Left lung (tissue), 10 donors: ENCODE measurements around the gene ENKD1. TPM values are rescaled to one million over a fixed set of nuclear protein-coding genes. Genes with fewer than 3 reads are reported as not detected.

Experiments used
- ATAC-seq: fragments of 200-7000 bp; cut with Tn5 transposase; one replicate; pipeline ENCODE4 v1.9.1; 2020; ENCODE audit warnings: moderate library complexity
- DNase-seq, 4 donors: peaks; one replicate each; pipeline ENCODE4 v3.0.0-alpha.2; 2013 to 2020
- H3K27ac ChIP-seq, 2 donors: fragments of 200-600 bp; sonication (generic) in 1 of 2; one replicate each; pipeline versions ENCODE4 v1.5.0 to v1.8.0; 2020 to 2021
- H3K27me3 ChIP-seq, 2 donors: fragments of 200-600 bp; sonication (generic) in 1 of 2; one replicate each; pipeline versions ENCODE4 v1.5.0 to v1.8.0; 2020 to 2021
- H3K36me3 ChIP-seq, 2 donors: fragments of 200-600 bp; sonication (generic) in 1 of 2; one replicate each; pipeline versions ENCODE4 v1.5.0 to v1.8.0; 2020 to 2021
- H3K4me1 ChIP-seq, 2 donors: fragments of 200-600 bp; one replicate each; pipeline ENCODE4 v1.8.0; 2021
- H3K4me3 ChIP-seq, 2 donors: fragments of 200-600 bp; sonication (generic) in 1 of 2; one replicate each; pipeline versions ENCODE4 v1.5.0 to v1.8.0; 2020 to 2021; ENCODE audit warnings: mild to moderate bottlenecking in 1 of 2
- H3K9me3 ChIP-seq, 2 donors: fragments of 200-600 bp; sonication (generic) in 1 of 2; one replicate each; pipeline versions ENCODE4 v1.5.0 to v1.8.0; 2020 to 2021
- CTCF ChIP-seq, 2 donors: fragments of 200-600 bp; sonication (generic) in 1 of 2; IDR thresholded peaks; one replicate each; pipeline versions ENCODE4 v1.5.0 to v1.8.0; 2021; ENCODE audit warnings: antibody characterized with exemption in 2 of 2
- intact Hi-C, 2 donors: fragments of 100-400 bp; cut with DNase I; formaldehyde crosslinking; loops; one replicate each; pipeline versions ENCODE4 v1.11.2 to v1.14.2; 2022
- polyA plus RNA-seq, 6 donors: library from polyadenylated mRNA; unstranded; fragments of 120-200 nt; gene quantifications; one replicate each; pipeline ENCODE4 v1.2.1, GENCODE V29; 2013; ENCODE audit not compliant: insufficient read length in 6 of 6
- total RNA-seq, 2 donors: library from RNA; stranded (reverse); fragmentation: NEBNext Ultra II Directional; extraction: Animal tissue kit (Norgen Biotek cat#: 25700); gene quantifications; one replicate each; pipeline ENCODE4 v1.2.1, GENCODE V29; 2021
- donor health status: DM: no; HTN: yes; CAD: no.
- donor health status: DM: no; HTN: no; CAD: no.

Gene ENKD1
- total and polyA plus RNA-seq, 8 donors = 11.2 to 26.0 (median 22.0) TPM

GRCh38 chr16:67648764-67649407 is 17.7 kb downstream of the ENKD1 start:
- intact Hi-C loops = loop anchor here in 1 of 2 donors (10.0 kb wide), 1 partner anchor 104 kb away; no protein-coding TSS in a partner anchor

DNA sequence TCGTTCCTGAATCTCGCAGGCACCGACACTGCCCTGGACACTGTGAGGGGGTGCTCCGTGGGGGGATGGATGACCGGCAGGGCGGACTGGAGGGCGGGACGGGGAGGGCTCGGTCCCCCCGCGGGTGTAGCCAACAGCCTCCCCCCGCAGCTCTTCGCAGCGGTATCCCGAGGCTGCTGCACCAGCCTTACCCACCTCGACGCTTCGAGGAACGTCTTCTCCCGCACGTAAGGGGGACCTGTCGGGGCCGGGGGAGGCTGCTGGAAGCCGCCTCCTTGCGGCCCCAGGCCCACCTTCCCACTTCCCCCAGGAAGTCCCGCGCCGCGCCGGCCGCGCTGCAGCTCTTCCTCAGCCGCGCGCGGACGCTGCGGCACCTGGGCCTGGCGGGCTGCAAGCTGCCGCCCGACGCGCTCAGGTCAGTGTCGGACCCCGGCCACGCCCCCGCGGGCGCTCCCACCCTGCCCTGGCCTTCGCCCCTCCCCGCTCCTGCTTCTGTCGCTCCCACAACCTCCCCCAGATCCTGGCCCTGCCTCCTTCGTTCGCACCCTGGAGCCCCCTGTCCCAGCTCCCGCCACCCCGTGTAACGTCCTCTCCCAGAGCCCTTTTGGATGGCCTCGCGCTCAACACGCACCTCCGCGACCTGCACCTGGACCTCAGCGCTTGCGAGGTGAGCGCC is 18.3 kb downstream of the ENKD1 start:
- no peak for TF ChIP-seq CTCF (IDR thresholded peaks at IDR 0.05)
- H3K27me3 ChIP-seq = peaks cover 35 to 86% of the 10 kb centered on the region in 2 donors
- H3K9me3 ChIP-seq = no peaks in the 10 kb centered on the region
- no peak overlapping the region for H3K4me3 ChIP-seq
- DNase-seq (peak in 1 of 4 donors; percentile 77), ATAC-seq (no peak)
- no peaks in the 10 kb centered on the region for H3K36me3 ChIP-seq
- peaks cover 2 to 18% of the 10 kb centered on the region in 2 donors for H3K4me1 ChIP-seq
- H3K27ac ChIP-seq = no peak overlapping the region
- intact Hi-C loops = loop anchor here in 1 of 2 donors (10.0 kb wide), 1 partner anchor 103 kb away; no protein-coding TSS in a partner anchor

More at GRCh38 chr16:67648764-67649407, 17.7 kb downstream of the ENKD1 start:
- H3K27me3 ChIP-seq = peaks cover 41 to 92% of the 10 kb centered on the region in 2 donors
- H3K4me3 ChIP-seq = no peak overlapping the region
- H3K27ac ChIP-seq = no peak overlapping the region
- no peaks in the 10 kb centered on the region for H3K9me3 ChIP-seq
- no peak for DNase-seq
- no peaks in the 10 kb centered on the region for H3K36me3 ChIP-seq
- TF ChIP-seq CTCF (IDR thresholded peaks at IDR 0.05) = no peak
- ATAC-seq = no peak
- peaks cover 5 to 22% of the 10 kb centered on the region in 2 donors for H3K4me1 ChIP-seq

GRCh38 chr16:67647681-67648080 is 18.9 kb downstream of the ENKD1 start:
- intact Hi-C loops = loop anchor here in 1 of 2 donors (10.0 kb wide), 1 partner anchor 103 kb away; no protein-coding TSS in a partner anchor
- peaks cover 0 to 13% of the 10 kb centered on the region in 2 donors for H3K4me1 ChIP-seq
- H3K9me3 ChIP-seq = no peaks in the 10 kb centered on the region
- TF ChIP-seq CTCF (IDR thresholded peaks at IDR 0.05) = no peak
- no peak overlapping the region for H3K27ac ChIP-seq
- no peaks in the 10 kb centered on the region for H3K36me3 ChIP-seq
- H3K27me3 ChIP-seq = peaks cover 33 to 80% of the 10 kb centered on the region in 2 donors
- no peak for ATAC-seq
- no peak overlapping the region for H3K4me3 ChIP-seq
- DNase-seq = peak in 1 of 4 donors; percentile 57

- no peaks in the 10 kb centered on the region for H3K36me3 ChIP-seq
- no peak for DNase-seq
- TF ChIP-seq CTCF (IDR thresholded peaks at IDR 0.05) = no peak
- peaks cover 29 to 75% of the 10 kb centered on the region in 2 donors for H3K27me3 ChIP-seq
- no peak for ATAC-seq
- H3K27ac ChIP-seq = no peak overlapping the region
- H3K9me3 ChIP-seq = no peaks in the 10 kb centered on the region
- peaks cover 0 to 13% of the 10 kb centered on the region in 2 donors for H3K4me1 ChIP-seq
- intact Hi-C loops = loop anchor here in 1 of 2 donors (10.0 kb wide), 1 partner anchor 102 kb away; no protein-coding TSS in a partner anchor
- H3K4me3 ChIP-seq = no peak overlapping the region
These were observed 19.4 kb downstream of the ENKD1 start for GRCh38 chr16:67647111-67647651.
